Activated B cell treated with CpG ODN at 0.5 μM for 24 hours (primary cell): ENCODE measurements around the gene ZFHX3. TPM values are rescaled to one million over a fixed set of nuclear protein-coding genes. Genes with fewer than 3 reads are reported as not detected.

ENCODE experiments used
- ATAC-seq: fragments of 200-7000 bp; cut with Tn5 transposase; one replicate; pipeline ENCODE4 v1.10.0; 2021; ENCODE audit warnings: low read depth, mild to moderate bottlenecking, moderate library complexity
- CTCF ChIA-PET: fragments of 350-600 bp; sonication (Branson Sonifier 250); formaldehyde crosslinking; loops from one replicate; lab custom pipeline; 2021; ENCODE audit warnings: antibody characterized with exemption; lab: Charles Lee
- POLR2A ChIA-PET: fragments of 350-600 bp; sonication (Branson Sonifier 250); formaldehyde crosslinking; loops from one replicate; lab custom pipeline; 2021; ENCODE audit warnings: antibody characterized with exemption; lab: Charles Lee
- DNase-seq: peaks from one replicate; pipeline ENCODE4 v3.0.0; 2022
- H3K27ac Mint-ChIP-seq: one replicate; pipeline ENCODE4 v1.8.0; 2020; ENCODE audit warnings: mixed read lengths
- H3K27me3 Mint-ChIP-seq: one replicate; pipeline ENCODE4 v1.8.0; 2021; ENCODE audit warnings: mixed read lengths
- H3K36me3 Mint-ChIP-seq: one replicate; pipeline ENCODE4 v1.8.0; 2021; ENCODE audit warnings: low read depth, mixed read lengths
- H3K4me1 Mint-ChIP-seq: one replicate; pipeline ENCODE4 v1.8.0; 2021; ENCODE audit warnings: mixed read lengths
- H3K4me3 Mint-ChIP-seq: one replicate; pipeline ENCODE4 v1.8.0; 2020; ENCODE audit warnings: mild to moderate bottlenecking, mixed read lengths
- H3K9me3 Mint-ChIP-seq: one replicate; pipeline ENCODE4 v1.8.0; 2020; ENCODE audit warnings: mixed read lengths
- CTCF ChIP-seq: fragments of 200-600 bp; IDR thresholded peaks from one replicate; pipeline ENCODE4 v1.8.0; 2022; ENCODE audit warnings: antibody characterized with exemption, mild to moderate bottlenecking
- intact Hi-C: fragments of 100-400 bp; cut with micrococcal nuclease; formaldehyde crosslinking; loops from one replicate; pipeline ENCODE4 v1.15.1; 2024
- total RNA-seq: library from RNA; stranded (reverse); gene quantifications from 2 replicates; pipeline ENCODE4 v1.2.3, GENCODE V29; 2022

ZFHX3 gene
- total RNA-seq, 1 donor from 2014 or later = 9.2 TPM

DNA sequence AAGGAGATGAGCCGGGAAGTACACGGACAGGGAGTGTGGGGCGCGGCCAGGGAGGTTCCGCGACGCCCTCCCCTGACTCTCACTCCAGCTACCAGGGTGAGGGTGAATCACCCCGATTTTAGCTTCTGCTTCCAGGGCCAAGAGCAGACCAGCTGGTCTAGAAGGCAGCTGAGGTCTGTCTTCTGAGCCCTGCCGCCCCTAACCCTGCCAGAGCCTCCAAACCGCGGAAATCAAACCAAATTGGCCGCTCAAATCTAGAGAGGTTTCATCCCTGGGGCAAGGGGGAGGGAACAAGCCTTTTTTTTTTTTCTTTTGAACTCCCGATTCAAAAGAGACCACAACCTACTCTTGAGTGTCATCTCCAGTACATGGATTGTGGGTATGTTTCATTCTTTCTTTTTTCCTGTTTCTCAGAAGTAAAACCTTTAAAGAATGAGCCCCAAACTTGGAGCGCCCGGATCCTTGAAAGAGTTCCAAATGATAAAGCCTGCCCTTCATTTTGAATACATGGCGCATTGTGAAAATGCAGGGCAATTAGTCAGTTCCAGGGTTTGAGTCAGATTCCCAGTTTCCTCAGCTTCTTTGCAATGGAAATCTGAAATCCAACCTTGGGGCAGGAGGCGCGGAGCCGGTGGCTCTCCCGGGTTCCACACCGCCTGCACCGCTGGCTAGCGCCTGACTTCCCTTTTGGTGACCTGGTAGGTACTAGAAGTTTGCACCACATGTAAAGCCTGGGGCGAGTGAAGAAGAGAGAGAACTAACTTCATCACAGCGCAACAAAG, 16.5 kb upstream of the ZFHX3 start:
- Mint-ChIP-seq H3K36me3 (no peaks in the 10 kb centered on the region), H3K9me3 (no peaks in the 10 kb centered on the region), H3K27me3 (peaks cover 62% of the 10 kb centered on the region), H3K27ac (no peak overlapping the region), H3K4me3 (no peak overlapping the region), H3K4me1 (peaks cover 36% of the 10 kb centered on the region)
- ATAC-seq (no peak), DNase-seq (no peak)
- ChIA-PET POLR2A (interaction anchor here (0.6 kb wide), 1 partner anchor 146 kb away, joined by 3 read pairs; no protein-coding TSS in a partner anchor), CTCF (interaction anchor here (0.6 kb wide), 1 partner anchor 232 kb away, joined by 3 read pairs; no protein-coding TSS in a partner anchor)
- intact Hi-C loops = loop anchor here (5.0 kb wide), 1 partner anchor 397 kb away; no protein-coding TSS in a partner anchor
- TF ChIP-seq CTCF = no peak

- no peak for TF ChIP-seq CTCF
- intact Hi-C loops = loop anchor here (5.0 kb wide), 1 partner anchor 397 kb away; no protein-coding TSS in a partner anchor
- Mint-ChIP-seq H3K36me3 (no peaks in the 10 kb centered on the region), H3K27ac (no peak overlapping the region), H3K9me3 (no peaks in the 10 kb centered on the region), H3K4me1 (peaks cover 41% of the 10 kb centered on the region), H3K4me3 (no peak overlapping the region), H3K27me3 (peaks cover 58% of the 10 kb centered on the region)
- no peak for ATAC-seq
- CTCF ChIA-PET = interaction anchor here (0.6 kb wide), 1 partner anchor 231 kb away, joined by 3 read pairs; no protein-coding TSS in a partner anchor
- POLR2A ChIA-PET = no interaction called here
- no peak for DNase-seq
Observed at GRCh38 chr16:73063854-73064211, 15.9 kb upstream of the ZFHX3 start.

DNA sequence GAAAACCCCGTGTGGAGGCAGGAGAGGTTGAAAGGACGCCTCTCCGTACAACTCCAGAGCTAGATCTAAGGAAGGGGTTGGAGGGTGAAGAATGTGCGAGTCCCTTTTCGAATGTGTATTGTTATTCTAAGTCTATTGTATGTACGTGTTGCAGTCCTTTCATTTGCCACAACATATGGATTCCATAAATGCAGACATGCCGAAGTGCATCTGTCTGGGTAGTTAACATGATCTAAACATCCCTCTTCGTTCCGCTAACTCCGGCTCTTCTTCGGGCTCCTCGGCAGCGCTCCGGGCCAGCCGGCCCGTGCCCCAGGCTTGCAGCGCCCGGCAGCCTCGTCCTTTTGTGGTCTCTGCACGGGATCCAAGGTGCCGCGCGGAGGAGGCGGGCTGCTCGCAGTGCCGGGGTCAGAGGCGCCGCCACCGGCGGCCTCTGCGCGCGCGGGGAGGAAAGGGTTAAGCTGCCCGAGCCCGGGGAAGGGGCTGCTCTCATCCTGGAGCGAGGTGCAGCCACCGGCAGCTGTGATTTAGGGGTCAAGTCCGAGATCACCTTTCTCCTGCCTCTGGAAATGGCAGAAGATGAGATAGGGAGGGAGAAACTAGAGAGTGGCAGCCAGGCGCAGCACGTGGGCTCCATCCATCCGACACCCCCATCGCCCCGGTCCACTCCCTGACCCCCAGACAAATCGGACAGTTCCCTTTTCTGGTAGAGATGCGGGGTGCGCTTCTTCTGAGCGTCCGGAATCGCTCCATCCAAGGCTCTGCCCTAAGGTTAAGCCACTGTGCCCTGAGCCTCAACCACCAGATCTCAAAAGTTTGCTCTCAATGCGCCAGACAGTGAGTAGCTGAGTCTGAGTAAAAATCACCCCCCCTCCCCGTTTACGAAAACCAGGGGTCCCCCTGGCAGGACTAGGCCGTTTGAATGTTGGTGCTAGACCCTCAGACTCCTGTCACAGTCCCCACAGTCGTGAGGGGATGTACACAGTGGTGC, 15.1 kb upstream of the ZFHX3 start:
- no peak overlapping the region for H3K4me3 Mint-ChIP-seq
- peaks cover 41% of the 10 kb centered on the region for H3K4me1 Mint-ChIP-seq

GRCh38 chr16:73062001-73062616, 14.2 kb upstream of the ZFHX3 start:
- DNase-seq (no peak), ATAC-seq (no peak)
- H3K36me3 Mint-ChIP-seq = peaks cover 2% of the 10 kb centered on the region
- ChIA-PET CTCF (interaction anchor here (1.6 kb wide), 1 partner anchor 229 kb away, joined by 5 read pairs; no protein-coding TSS in a partner anchor), POLR2A (interaction anchor here (0.7 kb wide), 1 partner anchor 25 kb away, joined by 3 read pairs; no protein-coding TSS in a partner anchor)
- H3K27ac Mint-ChIP-seq = no peak overlapping the region
- H3K9me3 Mint-ChIP-seq = no peaks in the 10 kb centered on the region
- intact Hi-C loops = loop anchor here (5.0 kb wide), 1 partner anchor 395 kb away; no protein-coding TSS in a partner anchor
- peaks cover 44% of the 10 kb centered on the region for H3K4me1 Mint-ChIP-seq
- H3K27me3 Mint-ChIP-seq = peaks cover 45% of the 10 kb centered on the region
- no peak for TF ChIP-seq CTCF
- H3K4me3 Mint-ChIP-seq = no peak overlapping the region

More for the DNA sequence above, 15.1 kb upstream of the ZFHX3 start:
- no peak for TF ChIP-seq CTCF
- no peaks in the 10 kb centered on the region for H3K36me3 Mint-ChIP-seq
- intact Hi-C loops = loop anchor here (5.0 kb wide), 1 partner anchor 396 kb away; no protein-coding TSS in a partner anchor
- ATAC-seq (no peak), DNase-seq (no peak)
- CTCF ChIA-PET = no interaction called here
- POLR2A ChIA-PET = interaction anchor here (0.7 kb wide), 1 partner anchor 24 kb away, joined by 3 read pairs; no protein-coding TSS in a partner anchor
- H3K9me3 Mint-ChIP-seq = no peaks in the 10 kb centered on the region
- H3K27me3 Mint-ChIP-seq = peaks cover 51% of the 10 kb centered on the region
- H3K27ac Mint-ChIP-seq = no peak overlapping the region
